ENCODE results near the gene KRTAP10-4.

Gene KRTAP10-4

DNA sequence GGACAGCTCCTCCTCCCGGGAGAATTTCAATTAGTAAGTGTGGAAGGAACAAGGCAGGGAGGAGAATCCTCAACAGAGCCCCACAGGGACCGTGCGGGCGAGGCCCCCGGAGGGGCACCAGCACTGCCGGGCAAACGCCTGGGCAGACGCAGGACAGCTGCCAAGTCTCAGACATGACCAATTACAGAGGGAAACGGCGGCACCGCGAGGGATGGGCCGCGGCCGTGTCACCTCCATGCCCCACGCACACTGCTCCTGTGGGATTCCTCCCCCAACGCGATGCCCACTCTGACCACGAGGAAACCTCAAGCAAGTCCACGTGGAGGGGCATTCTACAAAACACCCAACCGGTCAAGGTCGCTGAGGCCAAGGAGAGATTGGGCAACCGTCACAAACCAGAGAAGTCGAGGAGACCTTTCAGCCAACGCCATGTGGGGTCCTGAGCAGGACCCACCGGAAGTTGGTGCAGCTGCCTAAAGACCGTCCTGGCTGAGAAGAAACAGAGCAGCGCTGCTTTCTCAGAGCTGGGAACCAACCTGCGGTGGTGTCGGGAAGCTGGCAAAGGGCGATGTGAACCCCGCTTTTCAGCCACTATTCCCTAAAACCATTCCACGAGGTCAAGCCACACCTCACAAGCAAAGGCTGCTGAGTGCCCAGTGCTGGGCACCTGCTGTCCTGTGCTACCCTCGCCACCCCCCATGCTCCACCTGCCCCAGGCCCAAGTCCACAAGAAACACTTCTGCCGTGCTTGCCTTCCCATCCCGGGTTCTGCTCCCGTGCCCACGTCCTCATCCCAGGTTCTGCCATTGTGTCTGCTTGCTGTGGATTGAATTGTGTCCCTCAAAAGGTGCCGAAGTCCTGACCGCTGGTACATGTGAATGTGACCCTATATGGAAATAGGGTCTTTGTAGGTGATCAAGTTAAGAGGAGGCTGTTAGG, 1.4 kb upstream of the KRTAP10-4 start:
- no peak overlapping the region for H3K4me3 ChIP-seq (ENCODE audit: low read length)
- TF ChIP-seq, protein P1, sequence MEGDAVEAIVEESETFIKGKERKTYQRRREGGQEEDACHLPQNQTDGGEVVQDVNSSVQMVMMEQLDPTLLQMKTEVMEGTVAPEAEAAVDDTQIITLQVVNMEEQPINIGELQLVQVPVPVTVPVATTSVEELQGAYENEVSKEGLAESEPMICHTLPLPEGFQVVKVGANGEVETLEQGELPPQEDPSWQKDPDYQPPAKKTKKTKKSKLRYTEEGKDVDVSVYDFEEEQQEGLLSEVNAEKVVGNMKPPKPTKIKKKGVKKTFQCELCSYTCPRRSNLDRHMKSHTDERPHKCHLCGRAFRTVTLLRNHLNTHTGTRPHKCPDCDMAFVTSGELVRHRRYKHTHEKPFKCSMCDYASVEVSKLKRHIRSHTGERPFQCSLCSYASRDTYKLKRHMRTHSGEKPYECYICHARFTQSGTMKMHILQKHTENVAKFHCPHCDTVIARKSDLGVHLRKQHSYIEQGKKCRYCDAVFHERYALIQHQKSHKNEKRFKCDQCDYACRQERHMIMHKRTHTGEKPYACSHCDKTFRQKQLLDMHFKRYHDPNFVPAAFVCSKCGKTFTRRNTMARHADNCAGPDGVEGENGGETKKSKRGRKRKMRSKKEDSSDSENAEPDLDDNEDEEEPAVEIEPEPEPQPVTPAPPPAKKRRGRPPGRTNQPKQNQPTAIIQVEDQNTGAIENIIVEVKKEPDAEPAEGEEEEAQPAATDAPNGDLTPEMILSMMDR (conservative IDR thresholded peaks at IDR 0.05; ENCODE audit: low read length), result no peak
- DNase-seq (ENCODE audit: low read depth), result no peak

DNA sequence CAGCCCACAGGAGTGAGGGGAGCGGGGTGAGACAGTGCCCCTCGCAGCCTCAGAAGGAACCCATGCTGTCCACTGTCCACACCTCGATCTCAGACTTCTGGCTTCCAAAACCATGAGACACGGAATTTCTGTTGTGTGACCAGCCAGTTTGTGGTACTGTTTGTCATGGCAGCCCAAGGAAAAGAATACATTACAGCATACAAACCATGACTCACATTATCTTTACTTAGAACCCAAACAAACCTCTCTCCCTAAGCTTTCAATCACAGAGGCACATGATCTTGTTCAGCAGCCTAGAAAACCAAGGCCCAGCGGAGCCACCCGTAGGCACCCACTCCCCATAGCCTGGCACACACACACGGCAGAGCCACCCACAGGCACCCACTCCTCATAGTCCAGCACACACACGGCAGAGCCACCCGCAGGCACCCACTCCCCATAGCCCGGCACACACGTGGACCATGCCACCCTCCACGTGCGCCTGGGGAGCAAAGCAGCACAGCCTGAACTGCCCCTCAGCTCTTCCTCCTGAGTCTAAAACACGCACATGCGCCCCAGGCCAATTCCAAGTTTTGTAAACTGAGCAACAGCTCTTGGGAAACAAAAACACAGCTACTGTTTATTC, 458 bp upstream of the KRTAP10-4 start:
- TF ChIP-seq, protein P1 (conservative IDR thresholded peaks at IDR 0.05; ENCODE audit: low read length), result no peak
- DNase-seq (ENCODE audit: low read depth), result no peak
- no peak overlapping the region for H3K4me3 ChIP-seq (ENCODE audit: low read length)

DNA sequence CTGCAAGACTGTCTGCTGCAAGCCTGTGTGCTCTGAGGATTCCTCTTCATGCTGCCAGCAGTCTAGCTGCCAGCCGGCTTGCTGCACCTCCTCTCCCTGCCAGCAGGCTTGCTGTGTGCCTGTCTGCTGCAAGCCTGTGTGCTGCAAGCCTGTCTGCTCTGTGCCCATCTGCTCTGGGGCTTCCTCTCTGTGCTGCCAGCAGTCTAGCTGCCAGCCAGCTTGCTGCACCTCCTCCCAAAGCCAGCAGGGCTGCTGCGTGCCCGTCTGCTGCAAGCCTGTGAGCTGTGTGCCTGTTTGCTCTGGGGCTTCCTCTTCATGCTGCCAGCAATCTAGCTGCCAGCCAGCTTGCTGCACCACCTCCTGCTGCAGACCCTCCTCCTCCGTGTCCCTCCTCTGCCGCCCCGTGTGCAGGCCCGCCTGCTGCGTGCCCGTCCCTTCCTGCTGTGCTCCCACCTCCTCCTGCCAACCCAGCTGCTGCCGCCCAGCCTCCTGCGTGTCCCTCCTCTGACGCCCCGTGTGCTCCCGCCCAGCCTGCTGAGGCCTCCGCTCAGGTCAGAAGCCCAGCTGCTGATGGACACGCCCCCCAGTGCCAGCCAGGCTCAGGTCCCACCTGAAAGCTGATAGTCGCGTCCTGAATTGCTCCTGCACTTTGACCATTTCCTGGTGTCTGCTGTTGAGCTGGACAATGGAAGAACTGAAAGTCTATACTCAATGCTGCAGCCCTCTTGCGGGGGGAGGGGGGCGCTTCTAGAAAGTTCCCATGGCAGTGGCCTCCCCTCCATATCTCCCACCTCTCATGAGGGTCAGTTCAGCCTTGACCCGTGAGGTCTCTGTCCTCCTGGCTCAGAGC, 1.2 kb downstream of the KRTAP10-4 start:
- TF ChIP-seq, protein P1 (conservative IDR thresholded peaks at IDR 0.05; ENCODE audit: low read length), result no peak
- no peak for DNase-seq (ENCODE audit: low read depth)
- H3K4me3 ChIP-seq (ENCODE audit: low read length), result no peak overlapping the region

DNA sequence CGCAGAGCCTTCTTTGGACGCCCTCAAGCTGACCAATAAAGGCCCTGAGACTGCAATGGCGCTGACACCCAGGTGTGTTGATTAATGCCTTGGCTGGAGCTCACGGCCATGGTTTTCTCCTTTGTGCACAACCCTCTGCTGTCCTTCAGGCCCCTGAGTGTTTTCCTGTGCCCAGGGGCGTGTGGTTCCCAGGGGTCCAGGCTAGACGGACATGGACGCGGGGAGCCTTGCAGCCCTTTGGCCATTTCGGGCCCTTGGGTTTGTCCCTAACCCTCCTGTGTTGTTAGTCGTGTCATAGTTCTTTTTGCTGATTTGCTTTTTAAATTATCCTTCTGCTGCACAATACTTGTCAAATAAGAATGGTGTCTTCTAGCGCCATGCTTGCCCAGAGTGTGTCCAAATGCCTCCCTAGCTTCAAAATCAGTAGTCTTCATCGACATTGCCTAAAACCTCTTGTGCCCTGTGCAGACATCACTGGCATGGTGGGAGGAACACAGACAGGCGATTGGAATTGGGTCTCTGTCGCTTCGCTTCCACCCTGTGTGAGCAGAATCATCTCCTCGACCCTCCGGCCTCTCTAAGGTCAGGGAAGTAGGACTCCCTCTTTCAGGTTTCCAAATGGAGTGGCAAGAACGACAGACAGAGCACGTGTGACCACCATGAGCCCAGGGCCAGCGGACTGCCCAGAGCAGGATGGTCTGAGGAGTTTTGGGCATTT, 1.9 kb downstream of the KRTAP10-4 start:
- no peak for DNase-seq (ENCODE audit: low read depth)
- TF ChIP-seq, protein P1 (conservative IDR thresholded peaks at IDR 0.05; ENCODE audit: low read length), result no peak

DNA sequence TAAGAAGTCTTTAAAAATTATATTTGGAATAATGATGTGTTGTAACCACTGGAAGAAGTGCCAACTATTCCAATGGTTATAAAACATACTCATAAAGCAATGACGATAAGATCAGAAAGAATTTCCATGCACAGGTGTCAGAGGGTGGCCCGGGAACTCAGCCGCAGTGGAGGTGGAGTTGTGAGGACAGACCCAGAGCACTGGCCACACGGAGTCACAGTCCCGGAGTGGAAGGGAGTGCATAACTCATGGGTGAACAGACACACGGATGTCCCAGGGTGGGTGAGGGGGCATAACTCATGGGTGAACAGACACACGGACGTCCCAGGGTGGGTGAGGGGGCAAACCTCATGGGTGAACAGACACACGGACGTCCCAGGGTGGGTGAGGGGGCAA, 2.5 kb downstream of the KRTAP10-4 start:
- TF ChIP-seq, protein P1 (conservative IDR thresholded peaks at IDR 0.05; ENCODE audit: low read length), result no peak
- DNase-seq (ENCODE audit: low read depth), result no peak
- H3K4me3 ChIP-seq (ENCODE audit: low read length), result no peak overlapping the region

More for the DNA sequence above, 1.9 kb downstream of the KRTAP10-4 start:
- no peak overlapping the region for H3K4me3 ChIP-seq (ENCODE audit: low read length)

DNA sequence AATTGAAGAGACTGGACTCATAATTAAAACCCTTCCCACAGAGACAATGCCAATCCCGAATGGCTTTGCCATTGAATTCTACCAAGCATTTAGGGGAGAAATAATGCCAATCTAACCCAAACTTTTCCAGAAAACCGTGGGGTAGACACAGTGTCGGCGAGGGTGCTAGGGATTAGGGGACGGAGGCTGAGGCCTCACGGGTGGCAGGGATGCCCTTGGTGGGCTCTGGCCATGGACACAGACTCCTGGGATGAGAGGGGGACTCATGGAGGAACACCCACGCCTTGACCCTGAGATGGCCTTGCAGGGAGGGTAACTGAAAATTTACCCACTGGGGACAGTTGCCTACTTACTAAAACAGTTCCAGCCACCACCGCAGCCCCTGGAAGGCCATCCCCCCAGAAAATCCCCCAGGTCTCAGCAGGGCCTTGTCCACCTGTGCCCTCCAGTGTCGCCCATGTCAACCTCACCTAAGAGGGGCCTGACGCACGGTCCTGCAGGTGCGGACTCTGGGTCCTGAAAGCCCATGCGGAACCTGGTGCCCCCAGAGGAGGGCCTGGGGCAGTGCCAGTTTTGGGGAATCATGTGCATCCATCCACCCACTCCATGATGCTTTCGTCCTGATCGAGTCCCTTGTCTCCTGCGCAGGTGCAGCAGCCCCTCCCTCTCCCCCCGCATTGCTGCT, 5.0 kb downstream of the KRTAP10-4 start:
- H3K4me3 ChIP-seq (ENCODE audit: low read length), result no peak overlapping the region
- no peak for DNase-seq (ENCODE audit: low read depth)
- TF ChIP-seq, protein P1 (conservative IDR thresholded peaks at IDR 0.05; ENCODE audit: low read length), result no peak

All from AG10803 (cell line).